BLaER1 (cell line): ENCODE data around the gene SCYGR7.

Experiments
- H3K27ac ChIP-seq: shearing (Covaris generic); formaldehyde crosslinking; 2 replicates; pipeline ENCODE4 v1.8.1; 2022
- H3K27me3 ChIP-seq: shearing (Covaris generic); formaldehyde crosslinking; 2 replicates; pipeline ENCODE4 v1.8.1; 2022
- H3K36me3 ChIP-seq: shearing (Covaris generic); formaldehyde crosslinking; 2 replicates; pipeline ENCODE4 v1.8.1; 2022
- H3K4me1 ChIP-seq: shearing (Covaris generic); formaldehyde crosslinking; 2 replicates; pipeline ENCODE4 v1.8.1; 2022
- H3K4me2 ChIP-seq: shearing (Covaris generic); formaldehyde crosslinking; 2 replicates; pipeline ENCODE4 v1.8.1; 2022
- H3K4me3 ChIP-seq: shearing (Covaris generic); formaldehyde crosslinking; 2 replicates; pipeline ENCODE4 v1.8.1; 2022
- H3K9ac ChIP-seq: shearing (Covaris generic); formaldehyde crosslinking; 2 replicates; pipeline ENCODE4 v1.8.1; 2022
- H3K9me3 ChIP-seq: shearing (Covaris generic); formaldehyde crosslinking; 2 replicates; pipeline ENCODE4 v1.8.1; 2022
- H4K20me1 ChIP-seq: shearing (Covaris generic); formaldehyde crosslinking; 2 replicates; pipeline ENCODE4 v1.8.1; 2022
- Cebpa-rat ChIP-seq: shearing (Covaris generic); IDR thresholded peaks from 2 replicates; pipeline ENCODE4 v1.8.1; 2022

SCYGR7 gene, protein sequence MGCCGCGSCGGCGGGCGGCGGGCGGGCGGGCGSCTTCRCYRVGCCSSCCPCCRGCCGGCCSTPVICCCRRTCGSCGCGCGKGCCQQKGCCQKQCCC

DNA sequence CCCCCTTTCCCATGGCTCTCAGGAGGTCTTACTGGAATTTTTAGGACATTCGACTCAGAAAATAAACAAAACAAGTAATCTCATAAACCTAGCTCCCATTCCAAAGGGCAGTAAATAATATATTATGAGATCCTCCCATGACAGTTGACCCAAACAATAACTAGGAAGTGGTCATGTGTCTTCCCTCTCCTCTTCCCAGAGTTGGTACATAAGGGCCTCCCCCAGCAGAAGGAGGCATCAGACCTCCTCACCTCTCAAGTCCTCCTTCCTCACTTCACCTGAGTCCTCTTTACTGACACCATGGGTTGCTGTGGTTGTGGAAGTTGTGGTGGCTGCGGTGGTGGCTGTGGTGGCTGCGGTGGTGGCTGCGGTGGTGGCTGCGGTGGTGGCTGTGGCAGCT lies at the start of gene SCYGR7:
Gene SCYGR7, plus strand, starts transcription at position 301 of the 400 bp plus-strand sequence. Its CDS starts 0 bp downstream, at position 301.
- TF ChIP-seq Cebpa-rat: no peak
- Histone ChIP-seq H3K36me3 (no peaks in the 10 kb centered on the region), H3K9me3 (no peaks in the 10 kb centered on the region), H3K27ac (no peak within 1 kb of the TSS), H4K20me1 (no peaks in the 10 kb centered on the region), H3K4me2 (no peak within 1 kb of the TSS), H3K4me3 (no peak within 1 kb of the TSS), H3K9ac (no peak within 1 kb of the TSS), H3K27me3 (no peaks in the 10 kb centered on the region), H3K4me1 (no peaks in the 10 kb centered on the region)

DNA sequence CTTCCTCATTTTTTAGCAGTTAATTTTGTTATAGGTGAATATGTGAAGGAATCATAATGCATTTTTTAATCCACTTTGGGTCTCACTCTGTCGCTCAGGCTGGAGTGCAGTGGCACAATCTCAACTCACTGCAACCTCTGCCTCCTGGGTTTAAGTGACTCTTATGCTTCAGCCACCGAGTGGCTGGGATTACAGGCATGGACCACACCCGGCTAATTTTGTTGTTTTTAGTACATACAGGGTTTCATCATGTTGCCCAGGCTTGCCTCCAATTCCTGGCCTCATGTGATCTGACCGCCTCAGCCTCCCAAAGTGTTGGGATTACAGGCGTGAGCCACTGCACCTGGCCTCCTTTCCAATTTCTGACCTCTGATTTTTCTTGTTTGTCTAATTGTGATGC lies 43.9 kb upstream of the SCYGR7 start:
- H3K27me3 ChIP-seq: no peaks in the 10 kb centered on the region
- no peak overlapping the region for H3K9ac ChIP-seq
- no peak for TF ChIP-seq Cebpa-rat
- no peak overlapping the region for H3K4me2 ChIP-seq
- no peaks in the 10 kb centered on the region for H3K9me3 ChIP-seq
- no peaks in the 10 kb centered on the region for H3K36me3 ChIP-seq
- H4K20me1 ChIP-seq: no peaks in the 10 kb centered on the region
- no peaks in the 10 kb centered on the region for H3K4me1 ChIP-seq
- H3K27ac ChIP-seq: no peak overlapping the region
- no peak overlapping the region for H3K4me3 ChIP-seq

DNA sequence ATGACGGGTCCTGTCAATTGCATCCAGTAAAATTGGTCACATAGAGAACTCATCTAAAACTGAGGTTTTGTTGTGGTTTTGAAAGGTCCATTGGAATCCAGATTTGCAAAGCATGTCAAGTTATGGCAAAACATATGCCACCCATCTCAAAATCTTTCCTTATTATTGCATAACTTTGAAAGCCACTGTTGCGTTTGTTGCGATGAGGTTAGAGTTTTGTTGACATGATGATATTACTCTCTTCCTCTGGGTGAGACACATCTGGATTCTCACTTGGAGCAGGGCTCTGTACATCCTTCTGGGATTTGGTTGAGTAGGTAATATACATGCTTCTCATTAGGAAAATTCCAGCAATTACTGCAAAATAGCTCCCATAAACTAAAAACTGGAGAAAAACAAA lies 40.9 kb upstream of the SCYGR7 start:
- H3K27ac ChIP-seq: no peak overlapping the region
- H3K27me3 ChIP-seq: no peaks in the 10 kb centered on the region
- H3K4me1 ChIP-seq: no peaks in the 10 kb centered on the region
- no peak overlapping the region for H3K9ac ChIP-seq
- H4K20me1 ChIP-seq: no peaks in the 10 kb centered on the region
- no peak overlapping the region for H3K4me3 ChIP-seq
- no peak overlapping the region for H3K4me2 ChIP-seq
- H3K9me3 ChIP-seq: no peaks in the 10 kb centered on the region
- no peak for TF ChIP-seq Cebpa-rat
- H3K36me3 ChIP-seq: no peaks in the 10 kb centered on the region

DNA sequence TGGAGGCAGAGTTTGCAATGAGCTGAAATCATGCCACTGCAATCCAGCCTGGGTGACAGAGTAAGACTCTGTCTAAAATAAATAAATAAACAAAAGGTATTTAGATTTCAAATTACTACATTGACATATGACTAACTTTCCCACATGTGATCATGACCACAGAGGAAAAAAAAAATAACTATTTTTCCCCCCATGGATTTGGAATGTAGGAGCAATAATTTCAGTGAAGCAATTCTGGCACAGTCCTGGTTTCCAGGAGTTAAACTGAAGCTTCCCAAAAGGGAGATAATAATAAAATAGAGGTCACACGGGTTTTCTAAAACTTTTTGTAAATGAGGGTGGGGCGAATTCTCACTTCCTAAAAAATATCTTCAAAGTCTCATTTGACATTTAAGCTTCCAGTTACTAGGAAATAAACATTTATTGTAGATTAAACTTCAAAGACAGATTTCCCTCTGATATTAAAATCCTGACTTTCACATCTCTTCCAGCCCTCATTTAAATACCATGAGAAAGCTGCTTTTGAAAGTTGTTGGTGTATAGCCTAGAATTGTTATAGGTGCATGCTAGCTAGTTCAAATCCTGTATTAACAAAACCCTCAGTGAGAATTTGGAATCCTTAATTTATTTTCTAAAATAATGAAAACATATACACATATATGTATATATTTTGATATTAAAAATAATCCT lies 31.0 kb upstream of the SCYGR7 start:
- Histone ChIP-seq H3K9ac (no peak overlapping the region), H3K9me3 (0 out of 2 replicates have a peak, but pooled peaks cover 2% of the 10 kb centered on the region), H3K27me3 (no peaks in the 10 kb centered on the region), H4K20me1 (no peaks in the 10 kb centered on the region), H3K4me3 (no peak overlapping the region), H3K4me1 (peaks cover 12% of the 10 kb centered on the region), H3K36me3 (no peaks in the 10 kb centered on the region), H3K4me2 (no peak overlapping the region), H3K27ac (no peak overlapping the region)
- TF ChIP-seq Cebpa-rat: no peak

DNA sequence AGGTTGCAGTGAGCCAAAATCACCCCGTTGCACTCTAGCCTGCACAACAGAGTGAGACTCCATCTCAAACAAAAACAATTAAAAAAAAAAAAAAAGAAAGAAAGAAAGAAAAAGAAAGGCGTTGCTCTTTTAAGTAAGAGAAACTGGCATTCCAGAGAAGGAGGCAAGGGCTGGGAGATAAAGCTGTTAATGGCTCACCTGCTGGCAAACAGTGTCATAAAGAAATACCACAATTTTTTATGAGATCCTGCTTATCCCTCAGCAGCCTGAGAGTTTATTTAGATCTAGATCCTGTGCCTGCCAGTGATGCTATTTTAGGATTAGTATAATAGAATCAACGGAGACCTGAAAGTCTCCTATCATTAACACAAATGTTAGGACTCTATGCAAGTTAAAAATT lies 26.6 kb upstream of the SCYGR7 start:
- no peak for TF ChIP-seq Cebpa-rat
- no peaks in the 10 kb centered on the region for H3K27me3 ChIP-seq
- no peak overlapping the region for H3K4me2 ChIP-seq
- H3K4me3 ChIP-seq: no peak overlapping the region
- H3K27ac ChIP-seq: no peak overlapping the region
- peaks cover 12% of the 10 kb centered on the region for H3K4me1 ChIP-seq
- H4K20me1 ChIP-seq: no peaks in the 10 kb centered on the region
- no peaks in the 10 kb centered on the region for H3K36me3 ChIP-seq
- H3K9ac ChIP-seq: no peak overlapping the region
- H3K9me3 ChIP-seq: 0 out of 2 replicates have a peak, but pooled peaks cover 7% of the 10 kb centered on the region

DNA sequence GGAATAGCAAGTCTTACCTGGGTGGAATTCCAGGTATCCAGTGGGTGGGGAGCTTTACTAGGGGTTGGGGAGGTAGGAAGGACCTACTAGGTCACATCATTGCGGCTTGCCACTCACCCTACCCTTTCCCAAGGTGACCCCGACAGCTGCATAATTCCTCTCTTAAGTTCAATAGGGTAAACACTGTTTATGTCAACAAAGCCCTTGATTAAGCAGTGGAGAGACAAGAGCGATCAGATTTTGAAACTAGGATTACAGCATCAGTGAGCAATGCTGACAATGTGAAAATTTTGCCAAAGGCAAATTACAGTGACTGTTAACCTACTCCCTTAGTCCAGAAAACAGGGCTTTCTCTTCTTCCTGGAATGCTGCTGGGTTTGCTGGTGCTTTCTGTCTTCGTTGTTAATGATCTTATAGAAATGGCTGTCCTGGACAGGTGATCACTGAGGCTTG lies 24.8 kb upstream of the SCYGR7 start:
- no peaks in the 10 kb centered on the region for H4K20me1 ChIP-seq
- no peak overlapping the region for H3K4me2 ChIP-seq
- H3K4me1 ChIP-seq: peaks cover 10% of the 10 kb centered on the region
- no peak for TF ChIP-seq Cebpa-rat
- no peak overlapping the region for H3K9ac ChIP-seq
- H3K27ac ChIP-seq: no peak overlapping the region
- no peaks in the 10 kb centered on the region for H3K36me3 ChIP-seq
- H3K9me3 ChIP-seq: 0 out of 2 replicates have a peak, but pooled peaks cover 7% of the 10 kb centered on the region
- no peak overlapping the region for H3K4me3 ChIP-seq
- H3K27me3 ChIP-seq: no peaks in the 10 kb centered on the region

DNA sequence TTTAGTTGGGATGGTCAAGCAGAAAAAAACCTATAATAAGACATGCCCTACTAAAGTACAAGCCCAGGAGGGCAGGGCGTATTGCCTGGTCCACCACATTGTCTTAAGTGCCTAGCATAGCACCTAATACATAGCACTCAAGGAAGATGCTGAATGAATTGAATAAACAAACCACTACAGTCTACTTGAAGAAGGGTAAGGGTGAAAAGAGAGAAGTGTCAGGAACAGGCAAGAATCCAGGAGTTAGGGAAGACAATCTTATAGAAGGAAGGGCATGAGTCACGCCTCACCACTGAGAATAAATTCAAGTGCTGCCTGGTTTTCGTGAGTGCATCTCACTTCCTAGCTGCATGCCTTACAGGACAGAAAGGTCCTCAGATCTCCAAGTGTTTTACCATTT lies 24.2 kb upstream of the SCYGR7 start:
- Histone ChIP-seq H3K4me3 (no peak overlapping the region), H3K9me3 (0 out of 2 replicates have a peak, but pooled peaks cover 7% of the 10 kb centered on the region), H4K20me1 (no peaks in the 10 kb centered on the region), H3K4me2 (no peak overlapping the region), H3K27ac (no peak overlapping the region), H3K4me1 (peaks cover 4% of the 10 kb centered on the region), H3K9ac (no peak overlapping the region), H3K36me3 (no peaks in the 10 kb centered on the region), H3K27me3 (no peaks in the 10 kb centered on the region)
- no peak for TF ChIP-seq Cebpa-rat

DNA sequence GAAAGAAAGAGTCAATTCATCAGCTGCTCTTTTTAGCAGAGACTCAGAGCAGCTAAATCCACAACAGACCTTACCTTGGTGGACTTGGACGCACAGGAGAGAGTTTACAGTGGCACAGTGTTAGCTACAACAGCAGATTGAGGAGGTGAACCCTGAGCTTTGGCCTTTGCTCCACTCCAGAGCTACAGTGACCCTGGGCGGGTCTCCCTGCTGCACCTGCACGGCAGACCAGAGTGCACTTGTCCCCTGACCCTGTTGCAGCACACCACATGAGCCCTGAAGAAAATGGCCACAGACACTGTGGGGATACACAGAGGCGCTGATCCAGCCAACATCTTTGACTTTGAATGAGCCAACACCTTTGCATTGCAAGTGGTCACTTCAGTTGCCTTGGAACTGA lies 21.3 kb upstream of the SCYGR7 start:
- no peaks in the 10 kb centered on the region for H3K36me3 ChIP-seq
- TF ChIP-seq Cebpa-rat: no peak
- no peak overlapping the region for H3K9ac ChIP-seq
- no peak overlapping the region for H3K4me2 ChIP-seq
- H3K27ac ChIP-seq: no peak overlapping the region
- H4K20me1 ChIP-seq: no peaks in the 10 kb centered on the region
- 0 out of 2 replicates have a peak, but pooled peaks cover 7% of the 10 kb centered on the region for H3K9me3 ChIP-seq
- H3K4me3 ChIP-seq: no peak overlapping the region
- H3K27me3 ChIP-seq: no peaks in the 10 kb centered on the region
- H3K4me1 ChIP-seq: no peaks in the 10 kb centered on the region

DNA sequence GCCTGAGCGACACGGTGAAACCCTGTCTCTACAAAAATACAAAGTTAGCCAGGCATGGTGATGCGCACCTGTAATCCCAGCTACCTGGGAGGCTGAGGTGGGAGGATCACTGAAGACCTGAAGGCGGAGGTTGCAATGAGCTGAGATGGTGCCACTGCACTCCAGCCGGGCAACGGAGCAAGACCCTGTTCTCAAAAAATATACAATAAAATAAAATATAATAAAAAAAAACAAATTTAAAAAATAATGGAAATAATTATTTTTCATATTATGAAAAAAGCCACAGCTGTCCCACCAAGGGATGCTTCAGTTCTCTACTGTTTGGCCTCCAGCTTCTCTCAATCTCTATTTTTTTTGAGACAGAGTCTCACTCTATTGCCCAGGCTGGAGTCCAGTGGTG lies 20.7 kb upstream of the SCYGR7 start:
- H3K27me3 ChIP-seq: no peaks in the 10 kb centered on the region
- H4K20me1 ChIP-seq: no peaks in the 10 kb centered on the region
- no peaks in the 10 kb centered on the region for H3K36me3 ChIP-seq
- H3K9ac ChIP-seq: no peak overlapping the region
- H3K4me1 ChIP-seq: no peaks in the 10 kb centered on the region
- no peak overlapping the region for H3K27ac ChIP-seq
- no peak for TF ChIP-seq Cebpa-rat
- no peak overlapping the region for H3K4me3 ChIP-seq
- 0 out of 2 replicates have a peak, but pooled peaks cover 2% of the 10 kb centered on the region for H3K9me3 ChIP-seq
- no peak overlapping the region for H3K4me2 ChIP-seq

DNA sequence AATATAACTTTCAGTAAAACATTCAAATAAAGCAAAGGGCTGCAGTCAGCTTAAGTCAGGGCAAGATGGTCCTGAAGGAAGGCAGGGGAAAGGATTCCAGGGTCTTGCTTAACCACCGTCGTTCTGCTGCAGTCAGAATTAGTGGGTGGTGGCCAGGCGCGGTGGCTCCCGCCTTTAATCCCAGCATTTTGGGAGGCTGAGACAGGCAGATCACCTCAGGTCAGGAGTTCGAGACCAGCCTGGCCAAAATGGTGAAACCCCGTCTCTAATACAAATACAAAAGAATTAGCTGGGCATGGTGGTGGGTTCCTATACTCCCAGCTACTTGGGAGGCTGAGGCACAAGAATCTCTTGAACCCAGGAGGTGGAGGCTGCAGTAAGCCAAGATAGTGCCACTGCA lies 17.1 kb upstream of the SCYGR7 start:
- no peak overlapping the region for H3K4me3 ChIP-seq
- H3K36me3 ChIP-seq: no peaks in the 10 kb centered on the region
- no peak overlapping the region for H3K4me2 ChIP-seq
- no peak overlapping the region for H3K9ac ChIP-seq
- H3K9me3 ChIP-seq: no peaks in the 10 kb centered on the region
- H3K4me1 ChIP-seq: no peaks in the 10 kb centered on the region
- TF ChIP-seq Cebpa-rat: no peak
- H3K27ac ChIP-seq: no peak overlapping the region
- H3K27me3 ChIP-seq: no peaks in the 10 kb centered on the region
- H4K20me1 ChIP-seq: no peaks in the 10 kb centered on the region
